HG03135 (cell line): ENCODE measurements around the gene SPARCL1.
A peak's percentile ranks its signal among the peaks of the same experiment; 100 is the strongest.
"Not testable (repeated sequence)": the region's sequence is repeated elsewhere in the genome, so short reads cannot be mapped to it uniquely, and the experiment has no call there.

ENCODE experiments used
- ATAC-seq: cut with Tn5 transposase; IDR thresholded peaks from one replicate; pipeline ENCODE4 v1.9.1; 2021; ENCODE audit warnings: mild to moderate bottlenecking, moderate library complexity; ENCODE audit not compliant: unreplicated experiment

Gene SPARCL1

DNA sequence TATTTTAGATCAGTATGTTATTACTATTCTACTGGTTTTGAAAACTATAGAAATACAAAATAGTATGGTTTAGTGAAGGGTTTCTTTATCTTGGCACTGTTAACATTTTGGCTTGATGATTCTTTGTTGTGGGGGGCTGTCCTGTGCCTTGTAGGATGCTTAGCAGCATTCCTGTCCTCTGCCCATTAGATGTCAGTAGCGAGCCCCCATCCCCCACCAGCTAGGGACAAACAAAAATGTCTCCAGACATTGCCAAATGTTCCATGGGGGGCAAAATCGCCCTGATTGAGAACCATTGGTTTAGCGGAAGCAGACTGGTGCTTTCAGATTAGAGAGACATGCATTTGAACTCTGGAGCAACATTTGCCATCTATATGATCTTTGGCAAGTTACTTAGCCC, 23.3 kb downstream of the SPARCL1 start:
- ATAC-seq = no peak

DNA sequence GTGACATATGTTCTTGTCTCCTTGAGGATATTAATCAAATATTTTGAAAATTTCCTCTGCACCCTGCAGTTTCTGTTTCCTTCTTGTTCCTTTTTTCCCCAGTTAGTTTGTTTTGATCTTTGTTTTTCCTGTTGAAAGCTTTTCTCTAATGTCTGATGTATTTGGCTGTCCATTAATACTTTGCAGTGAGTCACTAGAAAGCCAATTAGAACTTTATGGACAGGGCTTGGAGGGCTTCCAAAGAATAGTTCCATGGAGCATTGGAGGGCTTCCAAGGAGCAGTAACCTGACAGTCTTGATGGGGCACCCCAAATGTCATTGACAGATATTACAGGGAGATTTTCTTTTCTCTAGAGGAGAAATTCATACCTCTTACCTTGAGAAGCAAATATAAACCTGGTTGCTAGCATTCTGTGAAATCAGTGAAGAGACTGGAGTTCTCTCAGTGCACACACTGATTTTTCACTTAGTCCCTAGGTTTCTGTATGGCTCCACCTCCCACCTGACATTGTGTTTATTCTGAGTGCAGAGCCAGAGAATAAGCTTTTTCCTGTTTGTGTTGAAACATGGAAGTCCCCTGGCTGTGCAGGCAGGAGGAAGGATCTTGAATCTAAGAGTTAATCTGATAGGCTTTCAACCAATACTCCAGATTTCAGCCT, 26.5 kb downstream of the SPARCL1 start:
- ATAC-seq = no peak

- ATAC-seq = peak; percentile 40
Measured at GRCh38 chr4:87500092-87500462, 29.1 kb downstream of the SPARCL1 start.

- peak; percentile 75 for ATAC-seq
Measured at GRCh38 chr4:87499403-87500091, 29.6 kb downstream of the SPARCL1 start.

GRCh38 chr4:87498446-87498900, 30.7 kb downstream of the SPARCL1 start:
- ATAC-seq = no peak

GRCh38 chr4:87497578-87497977, 31.6 kb downstream of the SPARCL1 start:
- ATAC-seq = no peak

GRCh38 chr4:87497159-87497558, 32.0 kb downstream of the SPARCL1 start:
- no peak for ATAC-seq

- no peak for ATAC-seq
Measured at GRCh38 chr4:87493115-87493514, 36.1 kb downstream of the SPARCL1 start.

DNA sequence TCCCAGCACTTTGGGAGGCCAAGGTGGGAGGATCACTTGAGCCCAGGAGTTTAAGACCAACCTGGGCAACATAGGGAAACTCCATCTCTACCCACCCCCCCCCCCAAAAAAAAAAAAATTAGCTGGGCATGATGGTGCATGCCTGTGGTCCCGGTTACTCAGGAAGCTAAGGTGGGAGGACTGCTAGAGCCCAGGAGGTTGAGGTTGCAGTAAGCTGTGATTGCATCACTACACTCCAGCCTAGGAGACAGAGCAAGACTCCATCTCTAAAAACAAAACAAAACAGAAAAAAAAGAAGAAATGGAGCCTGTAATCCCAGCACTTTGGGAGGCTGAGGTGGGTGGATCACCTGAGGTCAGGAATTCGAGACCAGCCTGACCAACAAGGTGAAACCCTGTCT, 37.3 kb downstream of the SPARCL1 start:
- ATAC-seq = not testable (repeated sequence)

DNA sequence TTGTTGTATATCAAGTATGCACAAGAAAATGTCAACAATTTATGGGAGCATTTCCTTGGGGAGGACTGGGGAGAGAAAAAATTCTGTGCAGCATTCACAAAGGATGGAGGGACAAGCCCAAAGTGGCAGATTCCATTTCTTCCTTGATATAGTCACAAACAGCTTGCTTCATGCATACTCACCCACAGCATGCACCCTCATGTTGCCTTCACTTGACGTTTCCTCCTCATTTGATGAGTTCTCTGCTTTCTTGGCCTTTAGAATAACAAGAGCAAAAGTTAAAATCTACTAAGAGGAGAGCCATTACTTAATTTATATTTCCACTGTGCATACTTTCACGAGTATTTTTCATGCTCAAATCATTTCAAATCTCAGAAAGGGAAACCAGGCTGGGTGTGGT, 37.7 kb downstream of the SPARCL1 start:
- ATAC-seq = no peak

DNA sequence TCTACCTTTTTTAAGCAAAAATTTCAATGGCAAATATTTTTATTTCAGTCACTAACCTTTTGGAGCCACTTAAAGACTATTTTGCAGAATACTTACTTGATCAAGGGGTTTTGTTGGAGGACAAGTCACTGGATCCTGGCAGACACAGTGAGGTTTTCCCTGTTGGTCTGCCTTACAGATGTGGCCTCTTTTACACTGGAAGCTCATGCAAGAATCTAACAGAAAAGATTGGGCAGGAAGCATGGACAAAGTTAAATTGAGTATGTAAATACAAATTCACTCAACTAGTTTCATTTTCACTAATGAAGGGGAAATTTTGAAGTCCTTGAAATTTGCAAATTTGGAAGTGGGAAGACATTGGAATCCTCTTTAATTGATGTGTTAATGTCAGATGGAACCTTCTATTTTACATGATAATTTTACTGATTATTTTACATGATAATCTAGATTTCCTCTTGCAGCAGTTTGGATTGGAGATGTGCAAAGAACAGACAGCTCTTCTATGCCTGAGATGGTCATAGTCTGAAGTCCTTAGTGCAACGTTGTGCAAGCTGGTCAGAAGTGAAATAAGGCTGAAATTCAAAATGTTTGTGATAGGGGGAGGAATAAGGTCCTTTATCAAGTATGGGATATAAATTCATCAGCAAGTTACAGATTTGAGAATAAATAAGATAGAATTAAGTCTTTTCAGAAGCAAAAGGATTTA, 38.4 kb downstream of the SPARCL1 start:
- no peak for ATAC-seq

GRCh38 chr4:87489678-87490077, 39.5 kb downstream of the SPARCL1 start:
- ATAC-seq = no peak

GRCh38 chr4:87488666-87489065, 40.5 kb downstream of the SPARCL1 start:
- not testable (repeated sequence) for ATAC-seq

DNA sequence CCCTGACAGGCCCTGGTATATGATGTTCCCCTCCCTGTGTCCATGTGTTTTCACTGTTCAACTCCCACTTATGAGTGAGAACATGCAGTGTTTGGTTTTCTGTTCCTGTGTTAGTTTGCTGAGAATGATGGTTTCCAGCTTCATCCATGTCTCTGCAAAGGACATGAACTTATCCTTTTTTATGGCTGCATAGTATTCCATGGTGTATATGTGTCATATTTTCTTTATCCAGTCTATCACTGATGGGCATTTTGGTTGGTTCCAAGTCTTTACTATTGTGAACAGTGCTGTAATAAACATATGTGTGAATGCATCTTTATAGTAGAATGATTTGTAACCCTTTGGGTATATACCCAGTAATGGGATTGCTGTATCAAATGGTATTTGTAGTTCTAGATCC, 45.9 kb downstream of the SPARCL1 start:
- ATAC-seq = not testable (repeated sequence)

DNA sequence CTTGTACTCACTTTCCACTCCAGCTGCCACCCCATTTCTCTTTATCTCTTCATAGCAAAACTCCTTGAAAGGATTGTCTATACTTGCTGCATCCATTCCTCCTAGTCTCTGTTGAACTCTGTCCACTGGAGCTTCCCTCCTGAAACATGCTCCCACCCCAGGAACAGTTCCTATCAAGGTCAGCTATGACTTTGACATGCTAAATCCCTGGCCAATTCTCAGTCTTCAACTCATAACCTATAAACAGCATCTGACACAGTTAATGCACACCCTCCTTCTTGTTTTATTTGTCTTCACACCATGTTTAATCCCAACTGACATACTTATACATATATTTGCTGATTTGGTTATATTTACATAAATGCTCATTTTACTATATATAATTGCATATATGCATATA, 47.8 kb downstream of the SPARCL1 start:
- ATAC-seq = no peak

GRCh38 chr4:87478732-87479250, 50.4 kb downstream of the SPARCL1 start:
- no peak for ATAC-seq

DNA sequence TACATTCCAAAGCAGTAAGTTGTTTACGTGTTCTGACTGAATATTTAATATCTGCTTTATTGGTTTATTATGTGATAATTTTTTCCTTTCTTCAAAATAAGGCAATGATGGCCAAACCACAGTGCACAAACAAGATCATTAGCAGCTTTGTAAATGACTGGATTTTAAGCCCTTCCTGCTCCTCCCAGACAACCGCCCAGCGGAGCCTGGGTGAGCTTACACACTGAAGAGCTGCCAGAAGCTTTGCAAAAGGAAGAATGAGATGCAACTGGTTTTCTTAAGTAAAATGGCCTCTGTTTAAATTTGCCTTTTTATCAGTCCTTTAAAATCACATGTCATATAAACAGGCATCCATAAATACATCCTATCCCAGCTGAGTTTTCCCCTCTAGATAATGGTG, 52.2 kb downstream of the SPARCL1 start:
- ATAC-seq = no peak

DNA sequence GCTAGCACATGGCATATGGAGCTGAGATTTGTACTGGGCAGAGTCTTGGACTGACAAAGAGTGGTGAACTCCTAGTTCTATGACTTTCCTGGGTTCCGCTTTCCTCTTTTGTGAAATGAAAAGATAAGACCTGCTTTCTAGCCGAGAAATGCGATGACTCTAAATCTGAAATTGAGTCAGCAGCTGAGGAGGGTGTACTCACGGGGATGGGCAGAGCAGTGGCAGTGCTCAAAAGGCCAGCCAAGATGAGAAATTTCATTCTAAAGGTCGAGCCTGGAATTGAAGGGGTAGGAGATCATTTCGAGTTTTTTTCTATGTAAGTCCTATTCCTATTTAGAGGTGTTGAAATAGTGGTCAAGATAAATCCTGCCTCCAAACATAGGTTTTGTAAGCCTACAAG, 59.8 kb downstream of the SPARCL1 start:
- no peak for ATAC-seq

DNA sequence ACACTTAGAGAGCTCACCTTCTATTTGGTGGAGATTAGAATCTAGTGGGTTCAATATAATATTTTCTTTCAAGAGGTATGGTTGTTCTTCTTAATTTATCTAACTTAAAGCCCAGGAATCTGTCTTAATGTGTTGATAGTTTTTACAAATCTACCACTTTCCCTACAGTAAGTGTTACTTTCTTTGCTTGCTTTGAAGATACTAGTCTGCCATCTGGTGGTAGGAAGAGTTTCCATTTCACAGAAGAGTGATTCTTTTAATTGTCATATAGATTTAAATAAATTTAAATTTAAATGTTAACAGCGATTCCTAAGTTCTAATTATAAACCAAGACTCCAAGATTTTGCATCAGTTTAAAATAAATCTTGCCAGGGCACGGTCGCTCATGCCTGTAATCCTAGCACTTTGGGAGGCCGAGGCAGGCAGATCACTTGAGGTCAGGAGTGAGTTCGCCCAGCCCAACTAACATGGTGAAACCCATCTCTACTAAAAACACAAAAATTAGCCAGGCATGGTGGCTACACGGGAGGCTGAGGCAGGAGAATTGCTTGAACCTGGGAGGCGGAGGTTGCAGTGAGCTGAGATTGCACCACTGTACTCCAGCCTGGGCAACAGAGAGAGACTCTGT, 63.3 kb downstream of the SPARCL1 start:
- no peak for ATAC-seq

- no peak for ATAC-seq
Measured at GRCh38 chr4:87462102-87462501, 67.1 kb downstream of the SPARCL1 start.

DNA sequence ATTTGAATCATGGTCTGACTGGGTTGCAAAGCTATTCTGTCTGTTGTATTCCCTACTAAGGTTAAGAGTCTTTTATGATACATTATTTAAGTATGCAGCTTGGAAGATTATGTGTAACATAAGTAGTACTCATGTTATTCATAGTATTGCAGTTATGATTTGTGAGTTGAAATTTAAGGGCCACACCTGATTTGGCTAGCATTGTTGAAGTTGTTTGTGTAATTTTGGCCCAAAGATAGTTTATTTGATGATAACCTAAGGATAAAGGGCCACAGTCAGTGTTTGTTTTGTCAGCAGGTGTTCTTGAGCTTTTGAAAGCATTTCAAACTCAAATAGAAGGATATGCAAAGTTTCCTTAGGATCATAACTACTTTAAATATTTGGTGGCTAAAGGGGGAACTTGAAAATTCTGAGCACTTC, 67.9 kb downstream of the SPARCL1 start:
- no peak for ATAC-seq
